CD4-positive, alpha-beta T cell treated with Interferon alpha-2 for 1 hour (primary cell): ENCODE data around the gene HSPA9.
A peak's percentile ranks its signal among the peaks of the same experiment; 100 is the strongest.

Experiments
- DNase-seq, 2 donors: peaks; one replicate each; pipeline ENCODE4 v3.0.0-alpha.2; 2020 to 2022

The HSPA9 gene

DNA sequence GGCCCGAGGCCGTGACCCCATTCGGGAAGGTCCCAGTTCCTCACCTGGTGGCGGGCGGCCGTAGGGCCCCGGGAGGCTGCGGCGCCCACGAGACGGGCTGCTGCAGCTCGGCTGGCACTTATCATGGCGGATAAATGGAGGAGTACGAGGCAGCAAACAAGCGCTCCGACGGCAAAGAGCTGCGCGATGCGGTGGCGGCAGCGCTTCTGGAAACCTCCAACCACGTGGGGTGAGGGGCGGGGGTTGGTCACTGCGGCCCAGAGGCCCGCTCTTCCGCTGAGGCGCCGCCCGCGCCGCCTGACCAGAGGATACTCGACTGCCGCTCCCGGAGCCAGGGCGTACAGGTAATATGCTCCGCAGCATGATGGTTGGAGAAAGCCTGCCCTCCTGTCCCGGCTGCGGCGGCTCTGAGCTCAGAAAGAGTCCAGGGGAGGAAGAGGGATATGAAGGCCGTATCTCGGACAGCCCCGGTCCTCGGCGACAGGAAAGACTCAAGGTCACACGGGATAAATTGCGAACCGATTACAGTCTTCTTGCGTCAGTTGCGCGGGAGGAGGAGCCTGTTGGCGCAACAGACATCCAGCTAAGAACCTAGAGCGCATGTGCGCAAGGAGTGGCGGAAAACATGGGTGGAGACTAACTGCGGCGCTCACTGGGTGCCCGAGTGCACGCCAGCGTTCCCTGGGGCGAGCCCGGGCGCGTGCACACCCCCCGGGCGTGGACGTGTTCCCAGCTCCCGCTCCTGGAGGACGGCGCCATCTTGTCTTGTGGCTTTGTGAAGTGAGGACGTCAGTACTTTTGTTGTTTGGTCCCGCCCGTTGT lies at the start of gene HSPA9:
TSS of gene HSPA9 (minus strand) at position 208 of the 822 bp plus-strand sequence. CDS start at position 125, 83 bp downstream.
- DNase-seq = peak; percentile 98 to 99

DNA sequence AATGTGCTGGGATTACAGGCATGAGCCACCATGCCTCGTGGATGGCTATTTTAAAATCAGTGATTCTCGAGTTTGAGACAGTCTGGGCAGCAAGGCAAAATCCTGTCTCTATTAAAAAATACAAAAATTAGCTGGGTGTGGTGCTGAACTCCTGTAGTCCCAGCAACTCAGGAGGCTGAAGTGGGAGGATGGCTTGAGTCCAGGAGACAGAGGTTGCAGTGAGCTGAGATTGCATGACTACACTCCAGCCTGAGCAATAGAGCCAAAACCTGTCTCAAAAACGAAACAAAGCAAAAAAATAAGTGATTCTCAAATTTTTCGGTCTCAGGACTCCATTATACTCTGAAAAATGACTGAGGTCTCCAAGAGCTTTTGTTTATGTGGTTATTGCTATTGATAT lies 47.9 kb upstream of the HSPA9 start:
- DNase-seq = no peak

DNA sequence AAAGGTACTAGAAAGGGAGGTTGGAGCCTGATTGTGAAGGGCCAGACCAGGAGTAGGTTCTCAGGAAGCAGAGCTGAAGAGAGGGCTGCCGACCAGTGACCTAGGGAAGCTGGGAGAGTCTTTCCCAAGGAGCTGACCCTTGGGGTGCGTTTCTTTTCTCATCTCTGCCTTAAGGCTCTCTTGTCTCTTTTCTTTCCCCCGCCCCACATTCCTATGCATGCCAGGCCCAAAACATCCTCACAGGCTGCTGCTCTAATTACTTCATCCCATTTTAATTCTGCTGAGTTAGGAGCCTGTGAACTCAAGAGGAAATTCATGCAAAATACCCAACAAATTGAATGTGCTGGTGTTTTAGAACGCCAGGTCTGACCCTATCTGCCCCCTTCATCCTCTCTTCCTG lies 46.9 kb upstream of the HSPA9 start:
- DNase-seq = no peak

DNA sequence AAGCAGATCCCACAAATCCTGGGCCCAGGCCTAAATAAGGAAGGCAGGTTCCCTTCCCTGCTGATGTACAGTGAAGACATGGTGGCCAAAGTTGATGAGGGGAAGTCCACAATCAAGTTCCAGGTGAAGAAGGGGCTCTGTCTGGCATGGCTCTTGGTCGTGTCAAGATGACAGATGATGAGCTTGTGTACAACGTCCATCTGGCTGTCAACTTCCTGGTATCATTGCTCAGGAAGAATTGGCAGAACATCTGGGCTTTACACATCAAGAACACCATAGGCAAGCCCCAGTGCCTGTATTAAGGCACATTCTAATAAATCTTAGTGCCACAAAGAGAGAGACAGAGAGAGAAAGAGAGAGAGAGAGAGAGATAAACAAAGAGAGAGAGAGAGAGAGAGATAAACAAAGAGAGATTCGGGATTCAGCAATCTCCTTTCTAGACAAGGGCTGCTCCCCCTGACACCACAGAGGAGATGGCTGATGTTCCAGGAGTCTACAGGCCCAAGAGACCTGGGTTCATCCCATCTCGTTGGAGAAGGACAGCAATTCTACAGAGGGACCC lies 45.5 kb upstream of the HSPA9 start:
- no peak for DNase-seq

DNA sequence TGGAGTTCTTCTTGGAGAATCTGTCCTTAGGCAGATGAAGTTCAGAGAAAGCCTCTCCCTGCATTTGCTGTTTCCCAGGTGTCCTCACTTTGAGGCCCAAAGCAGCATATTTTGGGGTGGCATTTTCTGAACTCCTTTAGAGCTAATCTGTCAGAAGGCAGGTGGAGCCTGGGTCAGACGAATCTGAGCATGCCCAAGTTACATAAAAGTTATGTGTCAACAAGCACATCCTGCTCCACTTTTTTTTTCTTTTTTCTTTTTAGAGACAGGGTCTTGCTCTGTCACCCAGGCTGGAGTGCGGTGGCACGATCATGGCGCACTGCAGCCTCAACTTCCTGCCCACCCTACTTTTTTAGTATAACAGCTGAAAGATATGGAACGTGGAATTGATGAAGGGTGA lies 41.3 kb upstream of the HSPA9 start:
- no peak for DNase-seq

DNA sequence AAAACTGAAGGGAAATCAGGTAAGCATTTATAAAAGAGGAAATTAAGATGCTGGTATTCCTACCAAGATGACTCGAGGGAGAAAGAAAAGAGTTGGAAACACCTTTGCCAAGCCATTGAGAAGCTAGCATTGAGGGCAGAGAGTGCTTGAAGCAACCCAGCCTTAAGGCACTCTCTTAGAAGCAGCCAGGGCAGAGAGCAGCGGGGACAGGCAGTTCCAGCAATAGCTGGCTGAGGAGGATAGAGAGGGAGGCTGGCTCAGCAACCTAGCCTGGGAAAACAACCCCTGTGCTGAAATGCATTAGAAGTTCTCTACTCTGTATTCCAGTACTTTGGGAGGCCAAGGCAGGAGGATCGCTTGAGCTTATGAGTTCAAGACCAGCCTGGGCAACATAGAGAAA lies 40.3 kb upstream of the HSPA9 start:
- DNase-seq = no peak

DNA sequence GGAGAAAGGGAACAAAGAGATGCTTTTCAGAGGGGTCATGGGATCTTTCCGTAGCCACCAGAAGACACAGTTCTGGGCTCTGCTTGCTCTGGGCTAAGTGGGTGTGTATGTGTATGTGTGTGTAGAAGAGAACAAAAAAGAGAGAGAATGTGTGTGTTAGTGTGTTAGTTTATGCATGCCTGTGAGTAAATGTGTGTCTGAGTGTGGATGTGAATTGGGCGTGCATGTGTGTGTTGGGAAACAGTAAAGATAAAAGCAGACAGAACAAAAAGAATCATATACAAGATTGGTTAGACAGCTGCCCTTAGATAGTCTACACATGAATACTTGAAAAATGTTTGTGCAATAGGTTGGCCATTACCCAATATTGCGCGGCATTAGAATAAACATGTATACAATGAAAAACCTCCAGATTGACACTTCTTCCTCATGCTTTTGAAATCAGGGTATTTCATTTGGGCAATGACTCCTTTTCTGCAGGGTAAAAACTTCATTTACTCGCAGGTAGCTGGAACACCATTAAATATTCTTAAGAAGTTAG lies 36.5 kb upstream of the HSPA9 start:
- no peak for DNase-seq

DNA sequence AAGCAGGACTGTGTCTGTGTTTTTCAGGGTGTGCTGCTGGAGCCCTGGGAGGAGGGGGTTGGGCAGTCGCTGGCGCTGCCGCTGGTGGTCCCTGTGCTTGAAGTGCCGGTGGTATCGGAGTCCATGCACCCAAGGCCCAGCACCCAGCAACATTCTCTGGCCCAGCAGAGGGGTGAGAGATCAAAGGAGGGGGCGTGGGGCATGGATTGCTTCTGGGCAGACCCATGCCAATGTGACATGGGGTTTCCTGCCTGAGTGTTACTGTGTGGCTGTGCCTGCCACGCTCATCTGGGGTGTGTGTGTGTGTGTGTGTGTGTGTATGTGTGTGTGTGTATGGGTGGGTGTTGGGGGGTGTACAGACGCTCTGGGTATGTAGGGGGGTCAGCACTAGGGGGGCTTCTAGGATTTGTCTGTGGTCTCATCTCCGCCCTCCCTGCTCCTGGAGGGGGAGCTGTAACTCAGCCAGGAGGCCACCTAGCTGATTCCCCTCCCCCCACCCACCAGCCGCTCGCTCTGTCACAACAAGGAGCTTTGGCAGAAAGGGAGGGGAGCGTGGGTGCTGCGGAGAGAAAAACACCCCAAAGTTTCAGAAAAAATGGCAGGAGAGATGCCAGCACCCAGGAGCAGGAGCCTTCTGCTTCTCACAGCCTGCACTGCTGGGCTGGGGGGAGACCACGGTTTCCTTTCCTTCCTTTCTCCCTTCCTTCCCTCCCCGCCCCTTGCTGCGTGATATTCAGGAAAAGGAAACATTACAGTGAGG lies 35.9 kb upstream of the HSPA9 start:
- no peak for DNase-seq

DNA sequence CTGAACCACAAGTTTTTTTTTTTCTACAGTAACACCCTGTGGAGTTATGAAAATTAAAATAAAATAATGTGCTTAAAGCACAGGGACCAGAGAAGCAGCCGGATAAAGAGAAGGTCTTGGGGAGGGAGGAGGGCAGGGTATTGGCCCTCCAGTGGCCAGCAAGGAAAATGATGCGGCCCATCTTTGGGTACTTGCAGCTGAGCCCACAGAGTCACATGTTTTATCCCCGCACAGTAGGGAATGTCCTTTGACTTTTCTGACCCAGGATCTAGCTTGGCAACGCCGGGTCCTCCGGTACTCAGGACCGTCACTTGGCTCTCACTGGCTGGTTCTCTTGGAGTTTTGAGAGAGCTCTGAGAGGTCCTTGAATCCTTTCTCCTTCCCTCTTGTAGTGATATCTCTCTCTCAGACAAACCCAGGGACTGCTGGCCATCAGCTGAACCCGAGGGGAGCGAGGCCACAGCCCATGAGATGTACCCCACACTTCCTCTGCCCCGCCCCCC lies 35.3 kb upstream of the HSPA9 start:
- no peak for DNase-seq

DNA sequence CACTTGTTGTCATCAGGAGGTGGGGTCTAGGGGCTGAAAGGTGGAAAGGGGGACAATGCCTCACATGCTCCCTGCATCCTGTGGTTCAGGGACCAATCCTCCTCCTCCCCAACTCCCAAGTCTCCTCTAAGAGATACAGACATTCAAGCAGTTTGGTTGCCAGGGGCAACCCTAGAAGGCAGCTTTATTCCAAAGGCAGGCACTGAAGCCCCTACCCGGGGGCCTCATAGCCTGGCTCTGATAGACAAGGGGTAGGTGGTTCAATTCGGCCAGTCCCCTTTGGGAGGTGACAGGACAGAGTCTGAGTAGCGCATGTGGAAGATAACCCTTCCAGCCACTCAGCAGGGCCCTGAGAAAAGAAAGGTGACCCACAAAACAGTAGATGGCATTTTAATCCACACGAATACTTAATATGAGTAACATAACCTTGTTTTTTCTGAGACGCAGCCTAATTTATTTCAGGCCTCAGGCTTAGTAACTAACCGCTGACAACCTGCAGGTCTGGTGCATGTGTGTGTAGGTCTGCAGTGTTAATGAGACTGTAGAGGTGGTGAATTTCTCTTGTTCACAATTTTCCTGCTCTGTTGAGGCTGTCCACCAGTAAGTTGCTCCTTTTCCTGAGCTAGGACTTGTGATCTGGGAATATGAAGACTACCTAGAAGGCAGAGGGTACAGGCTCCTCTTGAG lies 31.3 kb upstream of the HSPA9 start:
- no peak for DNase-seq

DNA sequence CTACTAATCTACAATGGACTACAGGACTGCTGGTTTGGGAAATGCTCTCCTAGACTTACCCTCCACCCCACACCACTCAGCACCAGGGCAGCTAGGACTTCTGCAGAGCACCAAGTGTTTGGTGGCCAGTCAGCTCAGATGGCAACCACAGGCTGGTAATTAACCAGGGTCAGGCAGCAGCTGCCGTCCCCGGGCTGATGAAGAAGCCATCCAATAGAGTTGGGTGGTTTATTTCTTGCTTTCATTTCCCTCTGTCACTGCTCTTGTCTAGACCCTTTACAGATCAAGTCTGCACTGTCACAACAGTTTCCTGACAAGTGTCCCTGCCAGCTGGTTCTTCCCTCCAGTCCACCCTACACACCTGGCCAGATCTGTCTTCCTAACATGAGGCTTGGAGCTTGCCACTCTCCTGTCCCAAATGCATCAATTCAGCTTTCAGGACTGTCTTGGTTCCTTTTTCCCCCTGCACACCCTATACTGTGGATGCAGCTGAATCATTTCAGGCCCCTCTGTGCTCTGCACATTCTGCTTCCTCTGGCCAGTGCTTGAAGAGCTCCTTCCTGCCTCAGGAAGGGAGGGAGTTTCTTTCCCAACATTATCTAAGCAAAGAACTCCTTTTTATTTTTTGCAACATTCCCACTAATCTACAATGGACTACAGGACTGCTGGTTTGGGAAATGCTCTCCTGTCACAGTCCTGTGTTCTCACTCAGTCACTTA lies 30.2 kb upstream of the HSPA9 start:
- no peak for DNase-seq

DNA sequence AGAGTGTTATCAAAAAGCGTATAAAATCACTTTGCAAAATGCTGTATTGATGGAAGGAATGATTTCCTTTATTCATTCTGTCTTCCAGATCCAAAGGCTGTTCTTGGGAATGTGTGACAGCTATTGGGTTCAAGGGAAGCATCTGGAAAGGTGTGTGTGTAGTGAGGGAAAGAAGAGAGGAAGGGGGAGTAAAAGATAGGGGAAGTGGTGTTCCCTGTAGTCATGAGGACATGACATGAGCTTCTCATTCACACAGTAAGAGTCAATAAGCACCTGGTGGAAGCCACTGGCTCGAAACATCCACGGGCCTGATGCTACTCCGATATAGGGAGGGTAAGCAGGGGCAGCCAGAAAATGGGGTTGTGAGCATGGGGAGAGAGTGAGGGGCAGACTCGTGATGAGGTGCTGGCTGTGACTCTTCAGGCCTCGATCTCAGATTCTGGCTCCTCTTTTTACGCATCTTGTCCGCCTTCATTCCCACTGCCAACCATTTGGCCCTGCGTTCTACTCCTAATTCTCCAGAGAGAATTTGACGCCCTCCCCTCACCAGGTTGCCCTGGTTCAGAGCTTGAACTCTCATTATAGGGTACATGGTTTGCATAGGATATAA lies 29.1 kb upstream of the HSPA9 start:
- no peak for DNase-seq

DNA sequence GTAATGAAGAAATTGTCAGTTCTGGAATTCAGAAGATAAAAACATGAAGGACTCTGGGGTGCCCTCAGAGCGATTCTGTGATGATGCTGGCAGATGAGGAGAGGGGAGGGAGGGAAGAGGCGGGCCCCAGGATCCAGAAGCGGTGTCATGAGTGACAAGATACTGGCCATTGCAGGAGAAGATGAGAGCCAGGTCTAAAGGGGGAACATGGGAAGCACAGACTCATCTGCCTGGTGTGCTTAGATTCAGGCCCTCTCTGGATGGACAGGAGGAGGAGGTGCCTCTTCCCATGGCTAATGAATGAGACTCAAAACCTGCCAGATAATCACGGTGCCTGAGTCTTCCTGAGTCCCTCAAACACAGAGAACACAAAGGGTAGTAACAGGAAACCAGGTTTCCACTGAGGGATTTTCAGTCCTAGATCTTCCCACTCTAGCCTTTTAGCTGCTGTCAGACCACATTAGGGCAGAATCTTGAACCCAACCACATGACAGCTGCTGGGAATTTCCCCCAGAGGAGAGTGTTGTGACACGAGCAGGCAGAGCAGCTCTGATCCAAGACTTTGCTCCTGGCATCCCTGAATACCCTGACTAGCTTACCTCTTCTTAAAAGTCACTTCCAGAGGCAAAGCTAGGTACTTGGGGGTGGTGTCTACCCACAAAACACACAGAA lies 28.2 kb upstream of the HSPA9 start:
- no peak for DNase-seq

DNA sequence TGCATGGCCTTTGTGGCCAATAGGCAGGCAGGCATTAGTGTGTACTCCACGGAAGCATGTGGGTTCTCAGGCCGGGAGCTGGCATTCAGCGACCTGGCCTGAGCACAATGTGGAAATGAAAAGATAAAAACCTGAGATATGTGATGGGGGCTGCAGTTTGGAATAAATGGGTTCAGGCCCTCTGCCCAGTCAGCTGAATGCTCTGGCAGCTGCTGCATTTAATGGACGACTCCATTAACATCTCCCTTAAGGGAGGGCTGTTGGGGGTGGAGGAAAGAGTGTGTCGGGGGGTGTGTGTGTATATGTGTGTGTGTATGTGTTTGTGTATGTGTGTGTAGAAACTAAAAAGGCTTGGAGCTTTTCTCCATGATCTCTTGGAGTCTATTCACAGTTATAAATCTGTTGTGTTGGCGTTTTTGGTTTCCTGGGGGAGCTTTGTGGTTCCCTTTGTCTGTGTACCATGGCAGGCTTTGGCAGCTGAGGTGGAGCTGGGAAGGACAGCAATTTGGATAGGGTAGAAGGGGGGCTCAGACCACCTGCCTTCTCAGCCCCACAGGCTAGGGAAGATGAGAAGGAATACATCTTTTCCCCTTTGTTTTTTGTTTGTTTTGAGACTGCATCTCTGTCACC lies 27.3 kb upstream of the HSPA9 start:
- no peak for DNase-seq

DNA sequence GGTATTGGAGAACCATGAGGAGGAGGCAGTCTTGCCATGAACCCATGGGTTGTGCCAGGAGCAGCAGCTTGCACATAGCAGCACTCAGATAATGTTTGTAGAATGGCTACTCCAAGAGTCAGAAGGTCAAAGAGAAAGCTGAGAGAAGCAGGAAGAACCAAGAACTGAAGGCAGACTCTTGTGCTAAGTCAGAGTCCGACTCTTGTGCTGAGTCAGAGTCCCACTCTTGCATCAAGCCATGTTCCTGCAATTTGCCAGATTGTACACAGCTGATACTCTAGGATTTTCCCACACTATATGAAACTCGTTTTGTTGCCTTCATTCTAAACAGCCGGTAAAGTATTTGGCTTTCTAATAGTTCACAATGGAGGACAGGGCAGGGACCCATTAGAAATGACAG lies 26.2 kb upstream of the HSPA9 start:
- DNase-seq = no peak

DNA sequence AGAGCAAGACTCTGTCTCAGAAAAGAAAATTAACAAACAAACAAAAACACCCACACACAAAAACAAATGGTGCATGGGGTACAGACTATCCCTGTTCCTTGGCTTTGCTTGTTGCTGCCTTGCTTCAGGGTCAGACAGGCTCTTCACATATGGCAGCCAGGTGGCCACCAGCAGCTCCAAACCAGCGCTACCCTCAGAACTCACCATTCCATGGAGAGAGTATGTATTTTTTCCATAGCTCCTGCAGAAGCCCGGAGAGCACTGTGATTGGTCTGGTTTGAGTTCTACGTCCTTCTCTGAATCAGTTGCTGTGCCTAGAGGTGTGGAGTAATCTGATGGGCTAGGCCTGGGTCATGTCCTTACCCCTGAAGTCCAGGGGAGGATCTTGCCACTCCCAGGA lies 25.2 kb upstream of the HSPA9 start:
- DNase-seq = no peak

DNA sequence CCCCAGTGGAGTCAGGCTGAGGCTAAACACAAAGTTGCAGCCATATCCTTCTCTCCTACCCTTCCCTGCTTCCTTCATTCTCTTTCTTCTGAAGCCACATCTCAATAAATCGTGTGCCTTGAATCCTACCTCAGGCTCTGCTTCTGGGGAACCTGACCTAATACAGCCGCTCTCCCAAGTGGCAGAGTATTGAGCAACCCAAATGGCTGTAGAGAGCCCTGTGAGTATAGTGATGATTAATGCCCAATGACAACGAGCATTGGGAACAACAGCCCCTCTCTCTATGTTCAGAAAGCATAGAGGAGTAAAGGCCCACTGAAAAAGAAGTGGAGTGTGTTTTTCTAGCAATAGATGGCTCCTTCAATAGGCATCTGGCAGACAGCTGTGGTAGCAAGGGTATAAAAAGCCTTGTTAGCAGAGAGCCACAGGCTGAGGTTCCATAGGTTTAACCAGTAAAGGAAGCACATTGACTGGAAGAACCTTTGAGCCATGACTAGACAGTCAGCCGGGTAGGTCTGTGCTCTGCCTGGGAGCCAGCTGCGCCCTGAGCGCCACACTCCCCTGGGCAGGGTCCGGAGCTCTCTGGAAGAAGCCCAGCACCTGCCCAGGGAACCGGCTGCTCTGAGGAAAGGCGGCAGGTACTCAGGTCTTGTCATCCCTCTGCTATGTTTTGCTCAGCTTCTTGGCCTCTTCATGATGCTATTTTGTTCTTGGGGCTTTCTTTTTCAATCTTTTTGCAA lies 22.6 kb upstream of the HSPA9 start:
- DNase-seq = no peak

DNA sequence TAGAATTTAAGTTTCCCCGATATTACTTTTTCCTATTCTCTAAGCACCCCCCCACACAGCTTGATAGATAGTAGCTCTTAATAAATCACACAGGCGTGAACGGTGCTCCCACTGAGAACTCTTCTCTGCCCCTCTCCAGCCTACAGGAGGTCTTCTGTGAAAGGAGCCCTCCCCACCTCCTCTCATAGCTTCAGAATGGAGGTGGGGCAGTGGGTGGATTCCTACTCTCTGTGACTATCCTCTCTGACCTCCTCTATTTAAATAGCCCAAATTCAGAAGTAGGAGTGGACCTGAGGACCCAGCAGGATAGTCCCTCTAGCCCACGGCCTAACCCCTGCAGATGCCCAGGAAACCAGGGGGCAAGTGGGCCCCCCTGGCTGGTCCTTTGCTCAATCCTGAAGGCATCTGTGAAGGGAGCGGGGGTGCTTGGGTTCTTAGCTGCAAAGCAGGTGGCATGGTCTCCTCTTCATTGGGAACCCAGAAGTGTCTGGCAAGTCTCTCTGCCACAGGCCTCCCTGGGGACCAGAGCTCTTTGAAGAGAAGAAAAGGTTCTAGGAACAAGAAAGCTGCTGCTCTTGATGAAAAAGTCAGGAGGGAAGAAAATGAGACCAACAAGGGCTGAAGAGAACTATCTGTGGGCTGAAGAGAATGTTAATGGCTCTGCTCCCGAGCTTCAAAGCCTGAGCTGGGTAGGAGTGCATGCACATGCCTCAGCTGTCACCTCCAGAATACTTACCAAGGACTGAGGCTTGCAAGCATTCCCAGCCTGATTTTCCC lies 21.1 kb upstream of the HSPA9 start:
- DNase-seq = no peak

DNA sequence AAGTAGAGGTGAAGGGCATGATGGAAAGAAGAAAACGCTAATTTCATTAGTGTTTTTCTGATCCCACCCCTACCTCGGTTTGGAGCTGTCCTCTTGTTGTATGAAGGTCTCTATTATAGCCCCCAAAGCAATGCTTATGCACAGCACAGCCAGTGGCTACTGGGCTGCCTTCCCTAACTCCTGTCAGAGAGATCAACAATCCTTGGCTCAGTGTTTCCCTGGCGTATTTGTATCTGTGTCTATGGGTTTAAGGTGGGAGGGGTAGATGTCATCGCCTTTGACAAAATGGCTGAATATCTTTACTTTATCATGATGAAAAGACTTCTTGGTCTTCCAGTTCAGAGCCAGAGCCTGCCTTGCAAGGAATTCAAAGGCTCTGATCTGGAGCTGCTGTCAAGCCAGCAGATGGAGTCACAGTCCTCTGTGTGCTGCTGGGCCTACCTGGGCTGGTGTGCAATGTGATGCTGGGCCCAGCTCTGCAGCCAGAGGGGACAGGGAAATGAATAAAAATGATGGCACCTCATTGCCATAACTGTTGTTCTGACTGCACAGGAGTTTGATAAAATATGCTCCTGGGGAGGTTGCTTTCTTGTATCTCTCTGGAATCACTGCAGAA lies 20.1 kb upstream of the HSPA9 start:
- no peak for DNase-seq
